ENCODE data around the gene EMD. TPM values are rescaled to one million over a fixed set of nuclear protein-coding genes. Genes with fewer than 3 reads are reported as not detected.

EMD gene
- total RNA-seq, 1 experiment from 2014 or later = 115 TPM

DNA sequence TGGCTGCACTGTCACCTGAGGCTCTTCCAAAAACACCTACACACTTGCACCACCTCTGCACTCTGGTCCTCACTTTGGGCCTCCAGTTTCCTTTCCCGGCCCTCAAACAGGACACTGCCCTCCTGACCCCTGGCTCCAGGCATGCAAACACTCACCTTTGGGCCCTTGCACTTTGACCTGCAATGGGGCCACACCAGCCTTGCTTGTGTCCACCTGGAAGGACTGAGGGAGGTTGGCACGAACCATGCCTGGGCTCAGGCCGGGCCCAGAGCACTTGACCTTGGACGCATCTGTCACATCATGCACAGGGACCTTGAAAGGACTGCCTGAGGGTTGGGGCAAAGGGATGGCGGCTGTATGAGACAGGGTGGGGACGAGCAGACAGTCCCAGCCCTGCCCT lies 20.3 kb upstream of the EMD start:
- peaks cover 3% of the 10 kb centered on the region for H4K20me1 ChIP-seq (ENCODE audit: control insufficient read depth, insufficient read depth, insufficient read length)
- peaks cover 48 to 67% of the 10 kb centered on the region in 2 experiments for H3K9me3 Mint-ChIP-seq
- no peak overlapping the region for H3K23ac ChIP-seq (ENCODE audit: insufficient read length, low read depth, low read length)
- no peak overlapping the region for H3K4me2 ChIP-seq (ENCODE audit: insufficient read depth, insufficient read length, low read length)
- H3K23me2 ChIP-seq (ENCODE audit: insufficient read length, low read depth, low read length, poor library complexity, severe bottlenecking) = peaks cover 3% of the 10 kb centered on the region
- no peak overlapping the region for H2BK12ac ChIP-seq (ENCODE audit: insufficient read length, low read depth, low read length)
- no peaks in the 10 kb centered on the region for H3K79me2 ChIP-seq (ENCODE audit: insufficient read depth, low read length)
- no peak overlapping the region for H3K9ac ChIP-seq (ENCODE audit: extremely low read depth, insufficient read length, low read length)
- no peak overlapping the region for H4K5ac ChIP-seq (ENCODE audit: insufficient read length, low read depth, low read length)
- H2AK5ac ChIP-seq (ENCODE audit: insufficient read length, low read length) = no peak overlapping the region
- no peak overlapping the region for H3K14ac ChIP-seq (ENCODE audit: insufficient read depth, low read length)
- no peak for DNase-seq
- H2BK15ac ChIP-seq (ENCODE audit: low read depth, low read length) = no peak overlapping the region
- no peak overlapping the region for H4K8ac ChIP-seq (replicated peaks; ENCODE audit: insufficient read length, low read depth, low read length)
- H3K4me3 Mint-ChIP-seq = no peak overlapping the region
- no peak overlapping the region for H2BK5ac ChIP-seq (ENCODE audit: insufficient read length, low read length)
- no peak overlapping the region for H2AFZ ChIP-seq (ENCODE audit: low read length)
- H3K27ac ChIP-seq (ENCODE audit: insufficient read length, low read depth, low read length) = no peak overlapping the region
- no peak overlapping the region for H3K56ac ChIP-seq (ENCODE audit: insufficient read length, low read depth, low read length)
- H2BK20ac ChIP-seq (ENCODE audit: low read depth, low read length, poor library complexity, severe bottlenecking) = no peak overlapping the region
- H3K27me3 ChIP-seq (ENCODE audit: insufficient read depth, low read length) = no peaks in the 10 kb centered on the region
- TF ChIP-seq, protein P1, sequence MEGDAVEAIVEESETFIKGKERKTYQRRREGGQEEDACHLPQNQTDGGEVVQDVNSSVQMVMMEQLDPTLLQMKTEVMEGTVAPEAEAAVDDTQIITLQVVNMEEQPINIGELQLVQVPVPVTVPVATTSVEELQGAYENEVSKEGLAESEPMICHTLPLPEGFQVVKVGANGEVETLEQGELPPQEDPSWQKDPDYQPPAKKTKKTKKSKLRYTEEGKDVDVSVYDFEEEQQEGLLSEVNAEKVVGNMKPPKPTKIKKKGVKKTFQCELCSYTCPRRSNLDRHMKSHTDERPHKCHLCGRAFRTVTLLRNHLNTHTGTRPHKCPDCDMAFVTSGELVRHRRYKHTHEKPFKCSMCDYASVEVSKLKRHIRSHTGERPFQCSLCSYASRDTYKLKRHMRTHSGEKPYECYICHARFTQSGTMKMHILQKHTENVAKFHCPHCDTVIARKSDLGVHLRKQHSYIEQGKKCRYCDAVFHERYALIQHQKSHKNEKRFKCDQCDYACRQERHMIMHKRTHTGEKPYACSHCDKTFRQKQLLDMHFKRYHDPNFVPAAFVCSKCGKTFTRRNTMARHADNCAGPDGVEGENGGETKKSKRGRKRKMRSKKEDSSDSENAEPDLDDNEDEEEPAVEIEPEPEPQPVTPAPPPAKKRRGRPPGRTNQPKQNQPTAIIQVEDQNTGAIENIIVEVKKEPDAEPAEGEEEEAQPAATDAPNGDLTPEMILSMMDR (conservative IDR thresholded peaks at IDR 0.05) = no peak
- no peak overlapping the region for H4K91ac ChIP-seq (ENCODE audit: insufficient read length, low read depth, low read length)
- peak overlapping the region in 2 of 3 experiments; percentile 6 to 49; a peak in 2 of 7 replicates for H3K27ac Mint-ChIP-seq
- no peaks in the 10 kb centered on the region for H3K79me1 ChIP-seq (ENCODE audit: insufficient read depth, low read depth, low read length, poor library complexity, severe bottlenecking)
- H3K4ac ChIP-seq (ENCODE audit: low read depth, low read length) = no peak overlapping the region
- peaks cover 20% of the 10 kb centered on the region for H3K9me3 ChIP-seq (ENCODE audit: control insufficient read depth, low read depth, low read length)
- peaks cover 5% of the 10 kb centered on the region for H3K27me3 Mint-ChIP-seq (ENCODE audit: low read depth)
- no peak overlapping the region for H3T11ph ChIP-seq (ENCODE audit: low read length)
- WGBS (ENCODE audit: extremely low coverage, insufficient read length, low lambda C conversion rate) = no CpG with 5 or more reads among the region's 6 CpGs
- no peak overlapping the region for H3K18ac ChIP-seq (ENCODE audit: insufficient read length, low read depth, low read length)
- no peak overlapping the region for H2BK120ac ChIP-seq (ENCODE audit: low read depth, low read length, poor library complexity, severe bottlenecking)
- peaks cover 33 to 81% (median 78%) of the 10 kb centered on the region in 3 experiments for H3K36me3 Mint-ChIP-seq (ENCODE audit: insufficient read depth in 1 of 3, low read depth in 3 of 3)
- H3K4me1 ChIP-seq (ENCODE audit: insufficient read depth, low read length) = no peaks in the 10 kb centered on the region
- H3K4me1 Mint-ChIP-seq = no peaks in the 10 kb centered on the region
